ENCODE results near the gene PTGES3. TPM values are rescaled to one million over a fixed set of nuclear protein-coding genes. Genes with fewer than 3 reads are reported as not detected.
A peak's percentile ranks its signal among the peaks of the same experiment; 100 is the strongest.

Gene PTGES3
- total and polyA plus RNA-seq, 11 donors, result 48.0 to 125 (median 103) TPM

DNA sequence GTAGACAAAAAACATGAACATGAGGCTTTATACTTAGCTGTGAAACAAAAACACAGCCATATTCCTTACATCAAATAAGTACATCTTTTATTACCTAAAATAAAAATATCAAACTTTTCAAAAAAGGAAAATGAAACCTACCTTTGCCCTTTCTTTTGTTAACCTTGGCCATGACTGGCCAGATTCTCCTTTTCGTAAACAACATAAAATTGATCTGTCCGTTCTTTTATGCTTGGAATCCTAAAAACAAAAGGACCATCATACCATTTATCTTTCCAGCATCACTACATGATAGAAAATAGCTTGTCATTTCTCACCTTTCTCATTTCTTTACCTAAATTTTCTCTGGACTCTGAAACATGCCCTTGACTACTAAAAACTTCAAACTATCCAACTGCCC, 16.5 kb downstream of the PTGES3 start:
- ATAC-seq (no peak), DNase-seq (no peak)
- 93 to 95% (median 95%) methylated on average over 2 of the region's 2 CpGs for WGBS, 4 donors
- Histone ChIP-seq H3K36me3 (peaks cover 0 to 74% (median 63%) of the 10 kb centered on the region in 9 donors), H3K27ac (no peak overlapping the region), H3K4me3 (no peak overlapping the region), H3K27me3 (no peaks in the 10 kb centered on the region), H3K9me3 (no peaks in the 10 kb centered on the region), H3K4me1 (peaks cover 0 to 34% (median 7%) of the 10 kb centered on the region in 12 donors)
- TF ChIP-seq POLR2A (IDR thresholded peaks at IDR 0.05), result no peak
- TF ChIP-seq, protein P1, sequence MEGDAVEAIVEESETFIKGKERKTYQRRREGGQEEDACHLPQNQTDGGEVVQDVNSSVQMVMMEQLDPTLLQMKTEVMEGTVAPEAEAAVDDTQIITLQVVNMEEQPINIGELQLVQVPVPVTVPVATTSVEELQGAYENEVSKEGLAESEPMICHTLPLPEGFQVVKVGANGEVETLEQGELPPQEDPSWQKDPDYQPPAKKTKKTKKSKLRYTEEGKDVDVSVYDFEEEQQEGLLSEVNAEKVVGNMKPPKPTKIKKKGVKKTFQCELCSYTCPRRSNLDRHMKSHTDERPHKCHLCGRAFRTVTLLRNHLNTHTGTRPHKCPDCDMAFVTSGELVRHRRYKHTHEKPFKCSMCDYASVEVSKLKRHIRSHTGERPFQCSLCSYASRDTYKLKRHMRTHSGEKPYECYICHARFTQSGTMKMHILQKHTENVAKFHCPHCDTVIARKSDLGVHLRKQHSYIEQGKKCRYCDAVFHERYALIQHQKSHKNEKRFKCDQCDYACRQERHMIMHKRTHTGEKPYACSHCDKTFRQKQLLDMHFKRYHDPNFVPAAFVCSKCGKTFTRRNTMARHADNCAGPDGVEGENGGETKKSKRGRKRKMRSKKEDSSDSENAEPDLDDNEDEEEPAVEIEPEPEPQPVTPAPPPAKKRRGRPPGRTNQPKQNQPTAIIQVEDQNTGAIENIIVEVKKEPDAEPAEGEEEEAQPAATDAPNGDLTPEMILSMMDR (IDR thresholded peaks at IDR 0.05), result no peak
- intact Hi-C loops (cut with DNase I), result no loop called here

DNA sequence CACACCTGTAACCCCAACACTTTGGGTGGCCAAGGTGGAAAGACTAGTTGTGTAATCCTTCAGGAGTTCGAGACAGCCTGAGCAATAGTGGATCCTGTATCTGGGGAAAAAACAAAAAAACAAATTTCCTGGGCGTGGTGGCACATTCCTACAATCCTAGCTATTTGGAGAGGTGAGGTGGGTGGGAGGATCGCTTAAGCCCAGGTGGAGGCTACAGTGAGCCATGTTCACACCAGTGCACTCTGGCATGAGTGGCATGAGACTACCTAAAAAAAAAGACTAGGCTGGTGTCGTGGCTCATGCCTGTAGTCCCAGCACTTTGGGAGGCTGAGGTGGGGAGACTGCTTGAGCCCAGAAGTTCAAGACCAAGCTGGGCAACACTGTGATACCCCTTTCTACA, 17.2 kb downstream of the PTGES3 start:
- H3K9me3 ChIP-seq, result no peaks in the 10 kb centered on the region
- H3K27ac ChIP-seq, result no peak overlapping the region
- TF ChIP-seq, protein P1 (IDR thresholded peaks at IDR 0.05), result no peak
- no peak overlapping the region for H3K4me3 ChIP-seq
- WGBS, 4 donors, result 77 to 86% (median 80%) methylated on average over 4 of the region's 4 CpGs
- intact Hi-C loops (cut with DNase I), result no loop called here
- DNase-seq, result no peak
- no peaks in the 10 kb centered on the region for H3K27me3 ChIP-seq
- peaks cover 0 to 27% (median 6%) of the 10 kb centered on the region in 12 donors for H3K4me1 ChIP-seq
- no peak for ATAC-seq
- H3K36me3 ChIP-seq, result peaks cover 0 to 82% (median 70%) of the 10 kb centered on the region in 9 donors

DNA sequence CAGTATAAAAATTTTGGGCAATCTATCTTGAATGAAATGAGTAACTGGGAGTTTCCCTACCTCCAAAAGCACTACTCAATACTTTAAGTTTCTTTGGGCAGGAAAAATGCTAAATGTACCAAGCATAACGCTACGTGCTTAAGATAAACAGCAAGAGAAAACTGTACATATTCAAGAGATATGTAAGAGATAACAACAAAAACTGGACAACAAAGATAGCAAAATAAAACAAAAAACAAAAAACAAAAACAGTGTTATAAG, 20.0 kb downstream of the PTGES3 start:
- no peaks in the 10 kb centered on the region for H3K9me3 ChIP-seq
- no peak overlapping the region for H3K4me3 ChIP-seq
- no peak for ATAC-seq
- WGBS, 4 donors, result 88 to 93% (median 91%) methylated on average over 2 of the region's 2 CpGs
- H3K4me1 ChIP-seq, result peaks cover 0 to 22% (median 2%) of the 10 kb centered on the region in 12 donors
- no peak for DNase-seq
- H3K27me3 ChIP-seq, result no peaks in the 10 kb centered on the region
- intact Hi-C loops (cut with DNase I), result no loop called here
- peaks cover 0 to 100% (median 97%) of the 10 kb centered on the region in 9 donors for H3K36me3 ChIP-seq
- H3K27ac ChIP-seq, result no peak overlapping the region
- no peak for TF ChIP-seq POLR2A (IDR thresholded peaks at IDR 0.05)
- TF ChIP-seq, protein P1 (IDR thresholded peaks at IDR 0.05), result no peak

DNA sequence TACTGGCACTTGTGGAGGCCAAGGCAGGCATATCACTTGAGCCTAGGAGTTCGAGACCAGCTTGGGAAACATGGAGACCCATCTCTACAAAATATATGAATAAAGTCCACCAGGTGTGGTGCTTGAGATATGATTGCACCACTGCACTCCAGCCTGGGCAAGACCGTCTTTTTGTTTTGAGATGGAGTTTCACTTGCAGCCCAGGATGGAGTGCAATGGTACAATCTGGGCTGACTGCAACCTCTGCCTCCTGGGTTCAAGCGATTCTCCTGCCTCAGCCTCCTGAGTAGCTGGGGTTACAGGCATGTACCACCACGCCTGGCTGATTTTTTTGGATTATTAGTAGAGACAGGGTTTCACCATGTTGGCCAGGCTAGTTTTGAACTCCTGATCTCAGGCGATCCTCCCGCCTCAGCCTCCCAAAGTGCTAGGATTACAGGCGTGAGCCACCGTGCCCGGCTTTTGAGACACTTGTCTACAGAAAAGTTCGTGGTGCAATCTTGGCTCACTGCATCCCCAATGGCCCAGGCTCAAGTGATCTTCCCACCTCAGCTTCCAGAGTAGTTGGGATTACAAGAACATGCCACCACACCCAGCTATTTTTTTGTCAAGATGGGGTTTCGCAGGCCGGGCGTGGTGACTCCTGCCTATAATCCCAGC, 26.0 kb downstream of the PTGES3 start:
- 89 to 94% (median 93%) methylated on average over 13 of the region's 13 CpGs for WGBS, 4 donors

More for the DNA sequence above, 26.0 kb downstream of the PTGES3 start:
- Histone ChIP-seq H3K9me3 (no peaks in the 10 kb centered on the region), H3K27me3 (no peaks in the 10 kb centered on the region), H3K36me3 (peaks cover 0 to 59% (median 50%) of the 10 kb centered on the region in 9 donors), H3K27ac (no peak overlapping the region), H3K4me1 (no peaks in the 10 kb centered on the region), H3K4me3 (no peak overlapping the region)
- ATAC-seq (peak in 1 of 4 donors; percentile 8), DNase-seq (no peak)
- intact Hi-C loops (cut with DNase I), result no loop called here
- TF ChIP-seq, protein P1 (IDR thresholded peaks at IDR 0.05), result no peak
- no peak for TF ChIP-seq POLR2A (IDR thresholded peaks at IDR 0.05)
